GM10266 (cell line): ENCODE measurements around the gene RCAN1.

Experiments
- DNase-seq: peaks from one replicate; pipeline ENCODE4 v3.0.0; 2012; ENCODE audit errors: extremely low spot score
- TF ChIP-seq, protein P1 (sequence below): IDR thresholded peaks from 2 replicates; pipeline ENCODE4 v1.5.1; 2012; ENCODE audit warnings: mild to moderate bottlenecking, low read depth; ENCODE audit not compliant: control insufficient read depth, insufficient read depth; ENCODE audit errors: missing control alignments

RCAN1 gene

DNA sequence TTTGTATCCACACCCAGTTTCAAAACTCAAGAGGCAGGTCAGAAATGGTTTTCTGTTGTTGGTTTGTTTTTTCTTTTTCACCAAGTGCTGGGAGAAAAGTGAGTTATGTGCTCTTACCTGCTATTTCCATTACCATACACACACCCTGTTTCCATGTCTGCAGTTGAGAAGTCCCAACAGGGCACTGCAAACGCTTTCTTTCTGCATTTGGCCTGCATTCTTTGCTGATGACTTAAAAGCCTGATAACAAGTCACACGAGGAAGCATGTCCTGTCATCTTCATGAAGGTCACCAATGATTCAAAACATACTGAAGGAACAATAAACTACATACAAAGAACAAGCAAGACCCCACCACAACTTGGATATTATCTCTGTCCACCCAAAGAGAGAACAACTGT, 78.1 kb downstream of the RCAN1 start:
- TF ChIP-seq, protein P1, sequence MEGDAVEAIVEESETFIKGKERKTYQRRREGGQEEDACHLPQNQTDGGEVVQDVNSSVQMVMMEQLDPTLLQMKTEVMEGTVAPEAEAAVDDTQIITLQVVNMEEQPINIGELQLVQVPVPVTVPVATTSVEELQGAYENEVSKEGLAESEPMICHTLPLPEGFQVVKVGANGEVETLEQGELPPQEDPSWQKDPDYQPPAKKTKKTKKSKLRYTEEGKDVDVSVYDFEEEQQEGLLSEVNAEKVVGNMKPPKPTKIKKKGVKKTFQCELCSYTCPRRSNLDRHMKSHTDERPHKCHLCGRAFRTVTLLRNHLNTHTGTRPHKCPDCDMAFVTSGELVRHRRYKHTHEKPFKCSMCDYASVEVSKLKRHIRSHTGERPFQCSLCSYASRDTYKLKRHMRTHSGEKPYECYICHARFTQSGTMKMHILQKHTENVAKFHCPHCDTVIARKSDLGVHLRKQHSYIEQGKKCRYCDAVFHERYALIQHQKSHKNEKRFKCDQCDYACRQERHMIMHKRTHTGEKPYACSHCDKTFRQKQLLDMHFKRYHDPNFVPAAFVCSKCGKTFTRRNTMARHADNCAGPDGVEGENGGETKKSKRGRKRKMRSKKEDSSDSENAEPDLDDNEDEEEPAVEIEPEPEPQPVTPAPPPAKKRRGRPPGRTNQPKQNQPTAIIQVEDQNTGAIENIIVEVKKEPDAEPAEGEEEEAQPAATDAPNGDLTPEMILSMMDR: no peak
- no peak for DNase-seq

DNA sequence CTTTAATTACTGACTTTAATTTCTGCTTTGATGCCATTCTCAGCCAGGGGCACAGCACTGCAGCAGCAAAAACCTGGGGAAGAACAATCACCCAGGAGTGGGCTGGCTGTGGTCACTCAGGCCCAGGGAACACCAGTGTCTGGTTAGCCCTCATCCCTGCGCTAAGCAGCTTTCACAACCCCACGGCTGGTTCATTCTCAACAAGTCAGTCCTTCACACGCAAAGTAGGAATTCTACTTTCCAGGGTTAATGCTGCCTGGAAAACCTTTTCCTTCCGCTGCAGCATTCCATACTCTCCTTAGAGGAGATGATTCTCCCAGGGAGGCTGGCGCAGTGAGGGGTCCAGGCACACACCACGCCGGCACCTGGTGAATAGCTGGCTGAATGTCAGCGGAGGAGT, 78.6 kb downstream of the RCAN1 start:
- DNase-seq: no peak
- TF ChIP-seq, protein P1: no peak

DNA sequence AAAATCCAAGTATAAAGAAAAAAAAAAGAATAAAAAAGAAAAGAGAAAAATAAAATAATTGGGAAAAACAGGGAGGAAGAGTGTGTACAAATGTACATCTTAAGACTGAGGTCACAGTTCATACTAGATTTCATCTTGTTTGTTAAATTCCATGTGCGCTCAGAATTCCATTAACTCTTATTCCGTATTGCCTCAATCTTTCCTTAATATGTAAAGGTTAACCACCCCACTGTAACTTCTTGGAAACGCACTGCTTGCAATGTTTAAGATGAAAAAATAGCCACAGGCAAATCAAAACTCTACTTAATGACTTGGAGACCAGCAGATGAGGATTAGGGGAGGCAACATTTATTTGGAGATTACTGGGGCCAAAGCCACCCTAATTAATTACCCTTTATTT, 79.0 kb downstream of the RCAN1 start:
- TF ChIP-seq, protein P1: no peak
- no peak for DNase-seq

- DNase-seq: peak; percentile 25
- TF ChIP-seq, protein P1: no peak
These were observed 80.4 kb downstream of the RCAN1 start for GRCh38 chr21:34534522-34534921.

- TF ChIP-seq, protein P1: no peak
- DNase-seq: no peak
These were observed 81.0 kb downstream of the RCAN1 start for GRCh38 chr21:34533938-34534337.

DNA sequence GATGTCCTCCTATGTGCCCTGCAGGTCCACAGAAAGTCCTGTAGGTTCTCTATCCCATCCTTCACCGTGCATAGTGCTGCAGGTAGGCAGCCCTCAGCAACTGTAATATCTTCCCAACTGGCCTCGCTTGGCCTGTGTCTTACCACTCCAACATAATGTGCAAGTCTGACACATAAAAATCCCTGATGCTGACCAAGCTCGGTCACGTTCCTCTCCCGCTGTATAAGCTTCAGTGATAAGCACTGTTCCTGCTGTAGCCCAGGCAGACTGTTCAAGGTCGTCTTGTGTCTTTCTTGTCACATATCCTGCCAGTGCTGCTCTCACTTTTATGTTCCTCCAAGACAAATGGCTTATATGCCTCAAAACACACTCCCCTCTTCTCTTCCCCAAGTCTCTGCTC, 83.5 kb downstream of the RCAN1 start:
- DNase-seq: no peak
- TF ChIP-seq, protein P1: no peak

- no peak for DNase-seq
These were observed 84.7 kb downstream of the RCAN1 start for GRCh38 chr21:34530261-34530660.

More at GRCh38 chr21:34530261-34530660, 84.7 kb downstream of the RCAN1 start:
- TF ChIP-seq, protein P1: no peak
